Hematopoietic multipotent progenitor cell (in vitro differentiated cells): ENCODE results near the gene TXNRD1. TPM values are rescaled to one million over a fixed set of nuclear protein-coding genes. Genes with fewer than 3 reads are reported as not detected.
A peak's percentile ranks its signal among the peaks of the same experiment; 100 is the strongest.
"Not testable (repeated sequence)": the region's sequence is repeated elsewhere in the genome, so short reads cannot be mapped to it uniquely, and the experiment has no call there.

Source experiments
- DNase-seq, 3 donors: peaks; one replicate each; pipeline ENCODE4 v3.0.0-alpha.2; 2011 to 2015; ENCODE audit warnings: low read depth in 2 of 3, low spot score in 2 of 3
- total RNA-seq: library from RNA; depleted of rRNA; stranded (reverse); fragments of >200 nt; gene quantifications from one replicate; pipeline ENCODE4 v1.2.3, GENCODE V29; 2012

Gene TXNRD1
- total RNA-seq, 1 donor: 82.1 TPM

- DNase-seq: no peak
Observed at GRCh38 chr12:104232609-104233280, 17.2 kb downstream of the TXNRD1 start.

GRCh38 chr12:104234926-104235499, 19.4 kb downstream of the TXNRD1 start:
- no peak for DNase-seq

GRCh38 chr12:104237930-104238329, 22.4 kb downstream of the TXNRD1 start:
- DNase-seq: no peak

GRCh38 chr12:104242546-104243206, 27.1 kb downstream of the TXNRD1 start:
- DNase-seq: no peak

- DNase-seq: no peak
Observed at GRCh38 chr12:104243551-104243950, 28.0 kb downstream of the TXNRD1 start.

- no peak for DNase-seq
Observed at GRCh38 chr12:104243971-104244370, 28.4 kb downstream of the TXNRD1 start.

GRCh38 chr12:104247698-104248097, 32.1 kb downstream of the TXNRD1 start:
- no peak for DNase-seq

GRCh38 chr12:104248444-104248843, 32.9 kb downstream of the TXNRD1 start:
- DNase-seq: no peak

- no peak for DNase-seq
Observed at GRCh38 chr12:104249017-104249416, 33.4 kb downstream of the TXNRD1 start.

- DNase-seq: no peak
Observed at GRCh38 chr12:104249898-104250297, 34.3 kb downstream of the TXNRD1 start.

- no peak for DNase-seq
Observed at GRCh38 chr12:104250366-104251125, 35.0 kb downstream of the TXNRD1 start.

- DNase-seq: no peak
Observed at GRCh38 chr12:104257913-104258472, 42.4 kb downstream of the TXNRD1 start.

GRCh38 chr12:104258476-104259067, 43.0 kb downstream of the TXNRD1 start:
- no peak for DNase-seq

GRCh38 chr12:104263026-104263425, 47.4 kb downstream of the TXNRD1 start:
- DNase-seq: no peak

- peak in 1 of 3 donors; percentile 43 for DNase-seq
Observed at GRCh38 chr12:104263580-104264358, 48.2 kb downstream of the TXNRD1 start.

- DNase-seq: not testable (repeated sequence)
Observed at GRCh38 chr12:104265436-104265835, 49.9 kb downstream of the TXNRD1 start.

- DNase-seq: no peak
Observed at GRCh38 chr12:104272938-104273337, 57.4 kb downstream of the TXNRD1 start.

GRCh38 chr12:104273503-104273902, 57.9 kb downstream of the TXNRD1 start:
- no peak for DNase-seq

- DNase-seq: no peak
Observed at GRCh38 chr12:104274811-104275210, 59.2 kb downstream of the TXNRD1 start.

GRCh38 chr12:104275689-104276088, 60.1 kb downstream of the TXNRD1 start:
- DNase-seq: no peak
